Loucy (cell line): Measurements from ENCODE around the gene SDK2.

Experiments used
- H2AFZ ChIP-seq: fragments of 200-600 bp; sonication (generic); 2 replicates; pipeline ENCODE4 v1.6.0; 2016; ENCODE audit warnings: antibody characterized with exemption, mild to moderate bottlenecking, low read length, moderate library complexity
- H3F3A ChIP-seq: fragments of 200-600 bp; 2 replicates; pipeline ENCODE4 v1.6.0; 2016; ENCODE audit warnings: antibody characterized with exemption, low read depth, mild to moderate bottlenecking
- H3K27me3 ChIP-seq: fragments of 200-600 bp; sonication (generic); 2 replicates; pipeline ENCODE4 v1.6.1; 2014; ENCODE audit warnings: low read length, mild to moderate bottlenecking; ENCODE audit not compliant: insufficient read depth, poor library complexity, severe bottlenecking
- H3K36me3 ChIP-seq: fragments of 200-600 bp; sonication (generic); 2 replicates; pipeline ENCODE4 v1.6.1; 2016; ENCODE audit warnings: low read length; ENCODE audit not compliant: insufficient read depth
- H3K4me1 ChIP-seq: fragments of 200-600 bp; sonication (generic); 2 replicates; pipeline ENCODE4 v1.5.1; 2014; ENCODE audit warnings: low read length, mild to moderate bottlenecking; ENCODE audit not compliant: insufficient read depth, poor library complexity, severe bottlenecking
- H3K4me2 ChIP-seq: fragments of 200-600 bp; sonication (generic); 2 replicates; pipeline ENCODE4 v1.6.0; 2014; ENCODE audit warnings: antibody characterized with exemption, low read length, low read depth, mild to moderate bottlenecking; ENCODE audit not compliant: poor library complexity, severe bottlenecking
- H3K4me3 ChIP-seq: fragments of 200-600 bp; sonication (generic); 2 replicates; pipeline ENCODE4 v1.5.1; 2014; ENCODE audit warnings: low read length, mild to moderate bottlenecking, mixed read lengths; ENCODE audit not compliant: poor library complexity, severe bottlenecking
- H3K79me2 ChIP-seq: fragments of 200-600 bp; sonication (generic); 2 replicates; pipeline ENCODE4 v1.6.1; 2014; ENCODE audit warnings: low read length; ENCODE audit not compliant: insufficient read depth
- H3K9ac ChIP-seq: fragments of 200-600 bp; sonication (generic); 2 replicates; pipeline ENCODE4 v1.6.0; 2014; ENCODE audit warnings: mild to moderate bottlenecking, low read depth, low read length, moderate library complexity; ENCODE audit not compliant: poor library complexity, severe bottlenecking
- H3K9me2 ChIP-seq: fragments of 200-600 bp; sonication (generic); replicated peaks from 2 replicates; pipeline ENCODE4 v1.6.1; 2016; ENCODE audit warnings: low read depth, low read length, mixed read lengths
- H3K9me3 ChIP-seq: fragments of 200-600 bp; sonication (generic); 2 replicates; pipeline ENCODE4 v1.6.1; 2014; ENCODE audit warnings: mild to moderate bottlenecking, antibody characterized with exemption, low read length, low read depth; ENCODE audit not compliant: insufficient read depth
- H4K20me1 ChIP-seq: fragments of 200-600 bp; sonication (generic); 2 replicates; pipeline ENCODE4 v1.6.0; 2014; ENCODE audit warnings: antibody characterized with exemption, low read length, mild to moderate bottlenecking; ENCODE audit not compliant: insufficient read depth, poor library complexity, severe bottlenecking
- EZH2phosphoT487 ChIP-seq: fragments of 200-600 bp; IDR thresholded peaks from 2 replicates; pipeline ENCODE4 v1.6.1; 2018; ENCODE audit warnings: antibody characterized with exemption, mild to moderate bottlenecking, moderate library complexity, borderline replicate concordance
- TF ChIP-seq, protein P1 (sequence below): fragments of 200-600 bp; sonication (generic); conservative IDR thresholded peaks from 2 replicates; pipeline ENCODE4 v1.5.1; 2014; ENCODE audit warnings: mild to moderate bottlenecking, antibody characterized with exemption, low read length

The SDK2 gene

DNA sequence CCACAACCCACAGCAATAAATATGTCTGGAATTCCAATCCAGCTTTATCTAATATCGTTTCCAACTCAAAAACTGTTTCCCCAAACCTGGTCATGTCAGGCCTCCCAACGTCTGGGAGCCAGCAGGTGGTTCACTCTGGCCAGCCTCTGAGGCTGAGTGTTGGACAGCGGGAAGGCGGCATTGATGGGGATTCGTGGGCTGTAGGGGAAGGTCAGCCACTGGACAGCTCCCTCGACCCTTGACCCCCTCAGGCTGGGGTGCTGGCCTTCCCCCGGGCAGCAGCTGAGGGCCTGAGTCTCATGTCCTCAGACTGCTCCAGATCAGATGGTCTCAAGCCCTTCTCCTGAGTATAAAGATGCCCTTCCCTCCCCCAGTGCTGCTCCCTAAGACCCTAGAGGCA is 50.2 kb downstream of the SDK2 start:
- Histone ChIP-seq H3K4me1 (peaks cover 66% of the 10 kb centered on the region), H3K79me2 (peaks cover 63% of the 10 kb centered on the region; the same call in 1 of the 2 replicates), H3K36me3 (no peaks in the 10 kb centered on the region), H3K9ac (peak overlapping the region; percentile 82), H3F3A (peaks cover 12% of the 10 kb centered on the region), H3K4me3 (no peak overlapping the region), H3K9me3 (no peaks in the 10 kb centered on the region), H2AFZ (no peak overlapping the region), H4K20me1 (no peaks in the 10 kb centered on the region), H3K4me2 (peak overlapping the region; percentile 77), H3K9me2 (no peaks in the 10 kb centered on the region), H3K27me3 (no peaks in the 10 kb centered on the region)
- TF ChIP-seq EZH2phosphoT487 = no peak
- TF ChIP-seq, protein P1, sequence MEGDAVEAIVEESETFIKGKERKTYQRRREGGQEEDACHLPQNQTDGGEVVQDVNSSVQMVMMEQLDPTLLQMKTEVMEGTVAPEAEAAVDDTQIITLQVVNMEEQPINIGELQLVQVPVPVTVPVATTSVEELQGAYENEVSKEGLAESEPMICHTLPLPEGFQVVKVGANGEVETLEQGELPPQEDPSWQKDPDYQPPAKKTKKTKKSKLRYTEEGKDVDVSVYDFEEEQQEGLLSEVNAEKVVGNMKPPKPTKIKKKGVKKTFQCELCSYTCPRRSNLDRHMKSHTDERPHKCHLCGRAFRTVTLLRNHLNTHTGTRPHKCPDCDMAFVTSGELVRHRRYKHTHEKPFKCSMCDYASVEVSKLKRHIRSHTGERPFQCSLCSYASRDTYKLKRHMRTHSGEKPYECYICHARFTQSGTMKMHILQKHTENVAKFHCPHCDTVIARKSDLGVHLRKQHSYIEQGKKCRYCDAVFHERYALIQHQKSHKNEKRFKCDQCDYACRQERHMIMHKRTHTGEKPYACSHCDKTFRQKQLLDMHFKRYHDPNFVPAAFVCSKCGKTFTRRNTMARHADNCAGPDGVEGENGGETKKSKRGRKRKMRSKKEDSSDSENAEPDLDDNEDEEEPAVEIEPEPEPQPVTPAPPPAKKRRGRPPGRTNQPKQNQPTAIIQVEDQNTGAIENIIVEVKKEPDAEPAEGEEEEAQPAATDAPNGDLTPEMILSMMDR = no peak

DNA sequence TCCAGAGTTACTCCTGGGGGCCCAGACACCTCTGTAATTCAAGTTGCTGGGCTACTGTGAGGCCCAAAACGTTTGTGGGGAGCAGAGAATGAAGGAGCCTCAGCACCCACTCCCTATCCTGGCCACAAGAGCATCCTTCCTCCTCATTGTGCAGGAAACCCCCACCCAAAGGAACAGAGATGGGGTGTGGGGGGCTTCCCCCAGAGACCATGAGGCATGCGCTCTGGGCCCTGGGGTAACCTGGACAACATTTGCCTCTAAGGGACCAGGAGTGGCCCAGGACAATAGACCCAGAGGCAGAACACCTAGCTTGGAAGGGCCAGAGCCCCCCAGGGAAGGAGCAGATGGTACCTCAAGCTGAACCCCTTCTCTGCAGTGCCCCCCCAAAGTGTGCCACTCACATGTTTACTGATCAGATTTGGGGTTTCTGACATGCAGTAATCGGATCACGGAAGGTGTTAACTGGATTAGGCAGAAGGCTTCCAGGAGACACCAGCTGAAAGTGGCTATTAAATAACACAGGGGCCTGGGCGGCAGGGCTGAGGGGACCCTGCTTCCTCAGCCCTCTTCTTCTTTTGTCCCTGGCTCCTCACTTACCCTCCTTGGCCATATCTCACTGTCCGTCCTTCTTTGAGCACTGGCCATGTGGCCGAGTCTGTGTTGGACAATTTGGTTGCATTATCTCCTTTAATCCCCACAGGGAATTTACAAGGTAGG is 50.8 kb downstream of the SDK2 start:
- H3K4me1 ChIP-seq = peaks cover 72% of the 10 kb centered on the region
- peak overlapping the region; percentile 77 for H3K4me2 ChIP-seq
- peaks cover 64% of the 10 kb centered on the region; the same call in 1 of the 2 replicates for H3K79me2 ChIP-seq
- peak overlapping the region; percentile 12 for H3K4me3 ChIP-seq
- no peaks in the 10 kb centered on the region for H3K27me3 ChIP-seq
- H3K9ac ChIP-seq = peak overlapping the region; percentile 82
- H3F3A ChIP-seq = peaks cover 12% of the 10 kb centered on the region
- no peaks in the 10 kb centered on the region for H4K20me1 ChIP-seq
- H3K36me3 ChIP-seq = no peaks in the 10 kb centered on the region
- no peak for TF ChIP-seq EZH2phosphoT487
- TF ChIP-seq, protein P1 = no peak
- H2AFZ ChIP-seq = no peak overlapping the region
- H3K9me2 ChIP-seq = no peaks in the 10 kb centered on the region
- no peaks in the 10 kb centered on the region for H3K9me3 ChIP-seq

DNA sequence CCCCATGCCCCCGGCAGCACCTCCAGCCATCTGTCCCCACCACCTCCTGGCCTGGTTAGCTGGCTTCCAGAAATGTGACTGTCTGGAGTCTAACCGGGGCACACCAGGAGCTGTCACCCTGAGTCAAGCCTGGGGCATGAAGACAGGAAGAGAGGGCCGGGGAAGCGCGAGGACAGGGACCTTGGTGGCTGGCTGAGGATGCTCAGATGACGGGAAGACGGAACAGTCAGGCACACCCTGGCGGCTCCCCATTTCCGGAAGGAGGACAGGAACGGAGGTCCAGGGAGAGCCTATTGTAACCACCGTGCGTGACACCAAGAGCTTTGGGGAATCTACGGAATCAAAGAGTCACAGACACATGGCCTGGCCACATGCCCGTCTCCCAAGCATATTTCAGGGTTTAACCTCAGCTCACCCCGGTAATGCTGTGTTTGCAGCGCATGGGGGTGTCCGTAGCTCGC is 51.7 kb downstream of the SDK2 start:
- H3K4me2 ChIP-seq = peak overlapping the region; percentile 77
- H3K27me3 ChIP-seq = no peaks in the 10 kb centered on the region
- TF ChIP-seq, protein P1 = no peak
- no peak for TF ChIP-seq EZH2phosphoT487

More for the DNA sequence above, 51.7 kb downstream of the SDK2 start:
- H3K36me3 ChIP-seq = no peaks in the 10 kb centered on the region
- peaks cover 66% of the 10 kb centered on the region; the same call in 1 of the 2 replicates for H3K79me2 ChIP-seq
- H2AFZ ChIP-seq = no peak overlapping the region
- peaks cover 12% of the 10 kb centered on the region for H3F3A ChIP-seq
- no peaks in the 10 kb centered on the region for H3K9me3 ChIP-seq
- no peaks in the 10 kb centered on the region for H3K9me2 ChIP-seq
- H4K20me1 ChIP-seq = no peaks in the 10 kb centered on the region
- peaks cover 79% of the 10 kb centered on the region for H3K4me1 ChIP-seq
- H3K9ac ChIP-seq = peak overlapping the region; percentile 82
- H3K4me3 ChIP-seq = peak overlapping the region; percentile 55
